Nephron (organoid): ENCODE results near the gene KLHL22.

Source experiments
- H3K27ac Mint-ChIP-seq, 3 experiments: 2 replicates each; pipeline ENCODE4 v1.8.0; 2020; ENCODE audit warnings: mixed read lengths in 3 of 3, mild to moderate bottlenecking in 2 of 3, moderate library complexity in 1 of 3
- H3K27me3 Mint-ChIP-seq: 2 replicates; pipeline ENCODE4 v1.8.0; 2021; ENCODE audit warnings: low read depth, mild to moderate bottlenecking, moderate library complexity, mixed read lengths
- H3K36me3 Mint-ChIP-seq: 2 replicates; pipeline ENCODE4 v1.8.0; 2020; ENCODE audit warnings: low read depth, mixed read lengths
- H3K4me1 Mint-ChIP-seq: 2 replicates; pipeline ENCODE4 v1.8.0; 2020; ENCODE audit warnings: mixed read lengths
- H3K4me3 Mint-ChIP-seq, 3 experiments: 2 replicates each; pipeline ENCODE4 v1.8.0; 2020; ENCODE audit warnings: mild to moderate bottlenecking in 3 of 3, mixed read lengths in 3 of 3, moderate library complexity in 2 of 3
- H3K9me3 Mint-ChIP-seq: 2 replicates; pipeline ENCODE4 v1.8.0; 2020; ENCODE audit warnings: mixed read lengths
- CTCF ChIP-seq, 3 experiments: fragments of 200-600 bp; sonication (generic); IDR thresholded peaks; one replicate each; pipeline ENCODE4 v1.5.0; 2021; ENCODE audit warnings: antibody characterized with exemption in 3 of 3; ENCODE audit not compliant: unreplicated experiment in 3 of 3

The KLHL22 gene

GRCh38 chr22:20497426-20497825 lies 1.8 kb upstream of the KLHL22 start:
- Mint-ChIP-seq H3K27ac (peak overlapping the region; percentile 24 to 66 (median 38)), H3K9me3 (no peaks in the 10 kb centered on the region), H3K4me1 (peaks cover 16% of the 10 kb centered on the region), H3K4me3 (peak overlapping the region in 1 of 3 experiments; percentile 98), H3K27me3 (no peaks in the 10 kb centered on the region), H3K36me3 (peaks cover 16% of the 10 kb centered on the region)
- TF ChIP-seq CTCF (IDR thresholded peaks at IDR 0.05; ENCODE audit: unreplicated experiment in 3 of 3): no peak

GRCh38 chr22:20495861-20496681 lies 476 bp upstream of the KLHL22 start:
- H3K9me3 Mint-ChIP-seq: no peaks in the 10 kb centered on the region

GRCh38 chr22:20491346-20491745 lies 4.2 kb downstream of the KLHL22 start:
- peaks cover 12% of the 10 kb centered on the region for H3K36me3 Mint-ChIP-seq
- H3K4me1 Mint-ChIP-seq: peaks cover 40% of the 10 kb centered on the region
- no peak overlapping the region for H3K4me3 Mint-ChIP-seq
- H3K27me3 Mint-ChIP-seq: no peaks in the 10 kb centered on the region
- H3K9me3 Mint-ChIP-seq: no peaks in the 10 kb centered on the region
- no peak for TF ChIP-seq CTCF (IDR thresholded peaks at IDR 0.05; ENCODE audit: unreplicated experiment in 3 of 3)
- no peak overlapping the region for H3K27ac Mint-ChIP-seq

More at GRCh38 chr22:20495861-20496681, 476 bp upstream of the KLHL22 start:
- peak; percentile 81 to 83 (median 82) for TF ChIP-seq CTCF (IDR thresholded peaks at IDR 0.05; ENCODE audit: unreplicated experiment in 3 of 3)
- peak overlapping the region; percentile 96 to 98 (median 98) for H3K4me3 Mint-ChIP-seq
- H3K36me3 Mint-ChIP-seq: peaks cover 13% of the 10 kb centered on the region
- peaks cover 26% of the 10 kb centered on the region for H3K4me1 Mint-ChIP-seq
- H3K27ac Mint-ChIP-seq: peak overlapping the region; percentile 98 to 100 (median 99)
- no peaks in the 10 kb centered on the region for H3K27me3 Mint-ChIP-seq

- H3K27me3 Mint-ChIP-seq: no peaks in the 10 kb centered on the region
- peaks cover 40% of the 10 kb centered on the region for H3K4me1 Mint-ChIP-seq
- TF ChIP-seq CTCF (IDR thresholded peaks at IDR 0.05; ENCODE audit: unreplicated experiment in 3 of 3): no peak
- H3K4me3 Mint-ChIP-seq: peak overlapping the region in 1 of 3 experiments; percentile 5
- no peak overlapping the region for H3K27ac Mint-ChIP-seq
- peaks cover 15% of the 10 kb centered on the region for H3K36me3 Mint-ChIP-seq
- H3K9me3 Mint-ChIP-seq: no peaks in the 10 kb centered on the region
Observed at GRCh38 chr22:20490941-20491307, 4.7 kb downstream of the KLHL22 start.

- no peak for TF ChIP-seq CTCF (IDR thresholded peaks at IDR 0.05; ENCODE audit: unreplicated experiment in 3 of 3)
- peaks cover 15% of the 10 kb centered on the region for H3K36me3 Mint-ChIP-seq
- H3K27me3 Mint-ChIP-seq: no peaks in the 10 kb centered on the region
- H3K4me1 Mint-ChIP-seq: peaks cover 40% of the 10 kb centered on the region
- H3K27ac Mint-ChIP-seq: no peak overlapping the region
- H3K9me3 Mint-ChIP-seq: no peaks in the 10 kb centered on the region
- no peak overlapping the region for H3K4me3 Mint-ChIP-seq
Observed at GRCh38 chr22:20490183-20490940, 5.2 kb downstream of the KLHL22 start.
